CD4-positive, alpha-beta T cell treated with Interferon gamma for 1 hour (primary cell): ENCODE measurements around the gene SMNDC1.

Experiments used
- DNase-seq: peaks from one replicate; pipeline ENCODE4 v3.0.0-alpha.2; 2020

Gene SMNDC1

GRCh38 chr10:110326351-110327032, 21.8 kb upstream of the SMNDC1 start:
- DNase-seq = no peak

GRCh38 chr10:110324805-110325280, 20.1 kb upstream of the SMNDC1 start:
- DNase-seq = no peak

- DNase-seq = no peak
These were observed 19.6 kb upstream of the SMNDC1 start for GRCh38 chr10:110324201-110324804.

- DNase-seq = no peak
These were observed 18.8 kb upstream of the SMNDC1 start for GRCh38 chr10:110323503-110323902.

GRCh38 chr10:110321869-110322620, 17.3 kb upstream of the SMNDC1 start:
- DNase-seq = no peak

GRCh38 chr10:110317866-110318850, 13.4 kb upstream of the SMNDC1 start:
- no peak for DNase-seq

- no peak for DNase-seq
These were observed 9.0 kb upstream of the SMNDC1 start for GRCh38 chr10:110313674-110314073.

GRCh38 chr10:110312206-110312605, 7.5 kb upstream of the SMNDC1 start:
- DNase-seq = no peak

- DNase-seq = peak; percentile 7
These were observed 6.7 kb upstream of the SMNDC1 start for GRCh38 chr10:110311357-110311949.

GRCh38 chr10:110310741-110311140, 6.0 kb upstream of the SMNDC1 start:
- no peak for DNase-seq

GRCh38 chr10:110307805-110308204, 3.1 kb upstream of the SMNDC1 start:
- DNase-seq = no peak

- no peak for DNase-seq
These were observed 1.7 kb upstream of the SMNDC1 start for GRCh38 chr10:110306452-110306768.

GRCh38 chr10:110305767-110306451, 1.2 kb upstream of the SMNDC1 start:
- peak; percentile 68 for DNase-seq

GRCh38 chr10:110304394-110304779, 333 bp downstream of the SMNDC1 start:
- no peak for DNase-seq

- no peak for DNase-seq
These were observed 1.0 kb downstream of the SMNDC1 start for GRCh38 chr10:110303681-110304080.

GRCh38 chr10:110300486-110300986, 4.2 kb downstream of the SMNDC1 start:
- no peak for DNase-seq

- no peak for DNase-seq
These were observed 7.8 kb downstream of the SMNDC1 start for GRCh38 chr10:110296966-110297365.

GRCh38 chr10:110286841-110287240, 17.9 kb downstream of the SMNDC1 start:
- no peak for DNase-seq

- DNase-seq = no peak
These were observed 19.2 kb downstream of the SMNDC1 start for GRCh38 chr10:110285501-110285900.

- no peak for DNase-seq
These were observed 20.5 kb downstream of the SMNDC1 start for GRCh38 chr10:110284262-110284661.

GRCh38 chr10:110279407-110279986, 25.2 kb downstream of the SMNDC1 start:
- peak; percentile 23 for DNase-seq
